ENCODE measurements around the gene PDLIM4.

PDLIM4 gene

GRCh38 chr5:132246806-132247205 is 10.7 kb upstream of the PDLIM4 start:
- TF ChIP-seq REST (IDR thresholded peaks at IDR 0.05; ENCODE audit: insufficient read depth in 1 of 2, low read depth in 2 of 2, low read length in 2 of 2) (no peak), SIN3A (IDR thresholded peaks at IDR 0.05; ENCODE audit: borderline replicate concordance, insufficient read depth, low read length) (no peak), FOXP2 (optimal IDR thresholded peaks at IDR 0.05; ENCODE audit: borderline replicate concordance, extremely low read depth, extremely low read length, insufficient read depth) (no peak), TAF1 (IDR thresholded peaks at IDR 0.05; ENCODE audit: borderline replicate concordance, insufficient read depth, low read length) (no peak), POLR2AphosphoS5 (IDR thresholded peaks at IDR 0.05; ENCODE audit: low read depth, low read length) (no peak)

- no peak for TF ChIP-seq POLR2AphosphoS5 (IDR thresholded peaks at IDR 0.05; ENCODE audit: low read depth, low read length)
- no peak for TF ChIP-seq SIN3A (IDR thresholded peaks at IDR 0.05; ENCODE audit: borderline replicate concordance, insufficient read depth, low read length)
- no peak for TF ChIP-seq TAF1 (IDR thresholded peaks at IDR 0.05; ENCODE audit: borderline replicate concordance, insufficient read depth, low read length)
- TF ChIP-seq FOXP2 (optimal IDR thresholded peaks at IDR 0.05; ENCODE audit: borderline replicate concordance, extremely low read depth, extremely low read length, insufficient read depth), result no peak
- no peak for TF ChIP-seq REST (IDR thresholded peaks at IDR 0.05; ENCODE audit: insufficient read depth in 1 of 2, low read depth in 2 of 2, low read length in 2 of 2)
Observed at GRCh38 chr5:132250547-132250946, 6.9 kb upstream of the PDLIM4 start.

- TF ChIP-seq POLR2AphosphoS5 (IDR thresholded peaks at IDR 0.05; ENCODE audit: low read depth, low read length), result no peak
- TF ChIP-seq REST (IDR thresholded peaks at IDR 0.05; ENCODE audit: insufficient read depth in 1 of 2, low read depth in 2 of 2, low read length in 2 of 2), result no peak
- no peak for TF ChIP-seq TAF1 (IDR thresholded peaks at IDR 0.05; ENCODE audit: borderline replicate concordance, insufficient read depth, low read length)
- TF ChIP-seq FOXP2 (optimal IDR thresholded peaks at IDR 0.05; ENCODE audit: borderline replicate concordance, extremely low read depth, extremely low read length, insufficient read depth), result no peak
- no peak for TF ChIP-seq SIN3A (IDR thresholded peaks at IDR 0.05; ENCODE audit: borderline replicate concordance, insufficient read depth, low read length)
Observed at GRCh38 chr5:132251220-132251725, 6.2 kb upstream of the PDLIM4 start.

GRCh38 chr5:132253008-132253441 is 4.5 kb upstream of the PDLIM4 start:
- TF ChIP-seq FOXP2 (optimal IDR thresholded peaks at IDR 0.05; ENCODE audit: borderline replicate concordance, extremely low read depth, extremely low read length, insufficient read depth) (no peak), POLR2AphosphoS5 (IDR thresholded peaks at IDR 0.05; ENCODE audit: low read depth, low read length) (no peak), REST (IDR thresholded peaks at IDR 0.05; ENCODE audit: insufficient read depth in 1 of 2, low read depth in 2 of 2, low read length in 2 of 2) (no peak), TAF1 (IDR thresholded peaks at IDR 0.05; ENCODE audit: borderline replicate concordance, insufficient read depth, low read length) (no peak), SIN3A (IDR thresholded peaks at IDR 0.05; ENCODE audit: borderline replicate concordance, insufficient read depth, low read length) (no peak)
